ENCODE measurements around the gene RUNX2.

- no peak for TF ChIP-seq CTCF (IDR thresholded peaks at IDR 0.05)
- no peak for TF ChIP-seq EZH2 (IDR thresholded peaks at IDR 0.05; ENCODE audit: borderline replicate concordance, insufficient read depth, low read depth, low read length, poor library complexity, severe bottlenecking)
Observed at GRCh38 chr6:45460166-45460565, 132.0 kb downstream of the RUNX2 start.
